Measurements from ENCODE around the gene FRMD1.
"Not testable (repeated sequence)": the region's sequence is repeated elsewhere in the genome, so short reads cannot be mapped to it uniquely, and the experiment has no call there.

Gene FRMD1

GRCh38 chr6:168077401-168077800 is 1.6 kb downstream of the FRMD1 start:
- DNase-seq (ENCODE audit: low spot score), result not testable (repeated sequence)

- no peak for DNase-seq (ENCODE audit: low spot score)
Observed at GRCh38 chr6:168075787-168076202, 3.2 kb downstream of the FRMD1 start.

- DNase-seq (ENCODE audit: low spot score), result no peak
Observed at GRCh38 chr6:168075216-168075615, 3.8 kb downstream of the FRMD1 start.

GRCh38 chr6:168073937-168074730 is 4.9 kb downstream of the FRMD1 start:
- no peak for DNase-seq (ENCODE audit: low spot score)

- no peak for DNase-seq (ENCODE audit: low spot score)
Observed at GRCh38 chr6:168072730-168073129, 6.3 kb downstream of the FRMD1 start.

- DNase-seq (ENCODE audit: low spot score), result no peak
Observed at GRCh38 chr6:168072261-168072660, 6.8 kb downstream of the FRMD1 start.

- DNase-seq (ENCODE audit: low spot score), result peak; percentile 90
Observed at GRCh38 chr6:168071620-168072019, 7.4 kb downstream of the FRMD1 start.

GRCh38 chr6:168070804-168071203 is 8.2 kb downstream of the FRMD1 start:
- no peak for DNase-seq (ENCODE audit: low spot score)

- no peak for DNase-seq (ENCODE audit: low spot score)
Observed at GRCh38 chr6:168067081-168067759, 11.8 kb downstream of the FRMD1 start.

- no peak for DNase-seq (ENCODE audit: low spot score)
Observed at GRCh38 chr6:168064226-168064807, 14.7 kb downstream of the FRMD1 start.

GRCh38 chr6:168063431-168063830 is 15.6 kb downstream of the FRMD1 start:
- no peak for DNase-seq (ENCODE audit: low spot score)

GRCh38 chr6:168062346-168063289 is 16.4 kb downstream of the FRMD1 start:
- DNase-seq (ENCODE audit: low spot score), result no peak

- DNase-seq (ENCODE audit: low spot score), result no peak
Observed at GRCh38 chr6:168061269-168062210, 17.5 kb downstream of the FRMD1 start.

GRCh38 chr6:168060521-168060931 is 18.5 kb downstream of the FRMD1 start:
- peak; percentile 70 for DNase-seq (ENCODE audit: low spot score)

- DNase-seq (ENCODE audit: low spot score), result no peak
Observed at GRCh38 chr6:168058691-168059551, 20.1 kb downstream of the FRMD1 start.

GRCh38 chr6:168057836-168058235 is 21.2 kb downstream of the FRMD1 start:
- no peak for DNase-seq (ENCODE audit: low spot score)

GRCh38 chr6:168056892-168057527 is 22.0 kb downstream of the FRMD1 start:
- DNase-seq (ENCODE audit: low spot score), result no peak

GRCh38 chr6:168055696-168056489 is 23.1 kb downstream of the FRMD1 start:
- no peak for DNase-seq (ENCODE audit: low spot score)
